ENCODE data around the gene TERT.

DNA sequence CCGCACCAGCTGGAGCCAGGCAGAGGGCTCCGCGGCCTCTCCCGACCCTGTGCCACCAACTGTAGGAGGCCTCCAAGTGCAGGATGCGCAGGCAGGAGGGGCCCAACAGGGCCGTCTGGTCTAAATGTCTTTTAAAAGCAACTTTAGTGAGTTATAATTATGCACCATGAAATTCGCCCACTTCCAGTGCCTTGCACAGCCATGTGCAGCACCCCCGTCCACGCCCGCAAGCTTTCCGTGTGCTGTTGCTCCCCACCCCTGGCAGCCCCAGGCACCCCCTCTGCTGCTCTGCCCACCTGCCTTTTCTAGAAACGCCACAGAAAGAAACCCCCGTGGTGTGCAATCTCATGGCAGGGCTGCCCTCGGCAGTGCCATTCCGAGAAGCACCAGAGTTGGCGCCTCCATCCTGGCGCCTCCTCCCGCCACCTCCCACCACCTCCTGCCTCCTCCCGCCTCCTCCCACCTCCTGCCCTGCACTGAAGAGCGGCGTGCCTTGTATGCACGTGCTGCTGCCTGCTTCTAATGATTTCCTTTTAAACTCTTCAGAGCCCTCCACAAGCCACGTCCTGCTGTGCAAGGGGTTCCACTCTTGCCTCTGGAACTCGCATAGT lies 77.2 kb downstream of the TERT start:
- TF ChIP-seq, protein P1, sequence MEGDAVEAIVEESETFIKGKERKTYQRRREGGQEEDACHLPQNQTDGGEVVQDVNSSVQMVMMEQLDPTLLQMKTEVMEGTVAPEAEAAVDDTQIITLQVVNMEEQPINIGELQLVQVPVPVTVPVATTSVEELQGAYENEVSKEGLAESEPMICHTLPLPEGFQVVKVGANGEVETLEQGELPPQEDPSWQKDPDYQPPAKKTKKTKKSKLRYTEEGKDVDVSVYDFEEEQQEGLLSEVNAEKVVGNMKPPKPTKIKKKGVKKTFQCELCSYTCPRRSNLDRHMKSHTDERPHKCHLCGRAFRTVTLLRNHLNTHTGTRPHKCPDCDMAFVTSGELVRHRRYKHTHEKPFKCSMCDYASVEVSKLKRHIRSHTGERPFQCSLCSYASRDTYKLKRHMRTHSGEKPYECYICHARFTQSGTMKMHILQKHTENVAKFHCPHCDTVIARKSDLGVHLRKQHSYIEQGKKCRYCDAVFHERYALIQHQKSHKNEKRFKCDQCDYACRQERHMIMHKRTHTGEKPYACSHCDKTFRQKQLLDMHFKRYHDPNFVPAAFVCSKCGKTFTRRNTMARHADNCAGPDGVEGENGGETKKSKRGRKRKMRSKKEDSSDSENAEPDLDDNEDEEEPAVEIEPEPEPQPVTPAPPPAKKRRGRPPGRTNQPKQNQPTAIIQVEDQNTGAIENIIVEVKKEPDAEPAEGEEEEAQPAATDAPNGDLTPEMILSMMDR (IDR thresholded peaks at IDR 0.05; ENCODE audit: insufficient read depth, low read length, poor library complexity, severe bottlenecking), result no peak
- no peak for TF ChIP-seq EZH2phosphoT487 (conservative IDR thresholded peaks at IDR 0.05; ENCODE audit: low read length)
